HEK293 (cell line): Measurements from ENCODE around the gene PA2G4.

Experiments used
- CTCF ChIA-PET: fragments of 350-600 bp; formaldehyde crosslinking; extraction: SDS; loops from one replicate; lab custom pipeline; 2021; ENCODE audit warnings: antibody characterized with exemption; lab: Yijun Ruan, JAX
- POLR2A ChIA-PET: fragments of 300-600 bp; formaldehyde crosslinking; extraction: SDS; loops from one replicate; lab custom pipeline; 2020; ENCODE audit warnings: antibody characterized with exemption, inconsistent platforms; lab: Yijun Ruan, JAX
- H3K27ac ChIP-seq: fragments of 200-500 bp; sonication (Bioruptor generic); 2 replicates; pipeline ENCODE4 v1.5.1; 2014; ENCODE audit warnings: low read depth, low read length, control low read depth, inconsistent platforms; ENCODE audit errors: extremely low read depth
- H3K36me3 ChIP-seq, 2 experiments: fragments of 200-500 bp in 1 of 2; sonication (Bioruptor generic) in 1 of 2; 1 replicate in 1 of 2; 2 replicates in 1 of 2; pipeline ENCODE4 v1.5.1; 2014 to 2017; ENCODE audit warnings: inconsistent platforms in 2 of 2, low read length in 2 of 2; ENCODE audit not compliant: control insufficient read depth in 2 of 2, insufficient read depth in 1 of 2
- H3K4me1 ChIP-seq: fragments of 200-500 bp; sonication (Bioruptor generic); 2 replicates; pipeline ENCODE4 v1.5.1; 2014; ENCODE audit warnings: mild to moderate bottlenecking, low read length, inconsistent platforms; ENCODE audit not compliant: control insufficient read depth, insufficient read depth
- H3K4me3 ChIP-seq: 2 replicates; pipeline ENCODE4 v1.5.1; 2011; ENCODE audit warnings: low read depth, mild to moderate bottlenecking, control low read depth, low read length, moderate library complexity
- H3K9me3 ChIP-seq: fragments of 200-500 bp; sonication (Bioruptor generic); 2 replicates; pipeline ENCODE4 v1.5.1; 2014; ENCODE audit warnings: low read depth, low read length, inconsistent platforms; ENCODE audit not compliant: control insufficient read depth, insufficient read depth
- BCL11A ChIP-seq: fragments of 450-650 bp; formaldehyde crosslinking; IDR thresholded peaks from 2 replicates; pipeline ENCODE4 v1.5.1; 2016; ENCODE audit warnings: low read depth, missing biosample characterization, missing genetic modification characterization
- EGR2 ChIP-seq: fragments of 450-650 bp; formaldehyde crosslinking; IDR thresholded peaks from 2 replicates; pipeline ENCODE4 v1.5.1; 2016; ENCODE audit warnings: low read depth, missing biosample characterization, missing genetic modification characterization
- GLIS1 ChIP-seq: fragments of 450-650 bp; formaldehyde crosslinking; IDR thresholded peaks from 2 replicates; pipeline ENCODE4 v1.5.1; 2016; ENCODE audit warnings: missing biosample characterization, missing genetic modification characterization
- KLF16 ChIP-seq: fragments of 450-650 bp; formaldehyde crosslinking; IDR thresholded peaks from 2 replicates; pipeline ENCODE4 v1.5.1; 2017; ENCODE audit warnings: missing biosample characterization, missing genetic modification characterization
- KLF9 ChIP-seq: fragments of 450-650 bp; formaldehyde crosslinking; IDR thresholded peaks from 2 replicates; pipeline ENCODE4 v1.5.1; 2016; ENCODE audit warnings: missing biosample characterization, missing genetic modification characterization, low read depth
- PATZ1 ChIP-seq: fragments of 450-650 bp; formaldehyde crosslinking; IDR thresholded peaks from 2 replicates; pipeline ENCODE4 v1.5.1; 2016; ENCODE audit warnings: missing biosample characterization, missing genetic modification characterization
- ZBTB1 ChIP-seq: fragments of 450-650 bp; formaldehyde crosslinking; IDR thresholded peaks from 2 replicates; pipeline ENCODE4 v1.5.1; 2016; ENCODE audit warnings: missing biosample characterization, missing genetic modification characterization
- ZNF274 ChIP-seq, 2 experiments: fragments of 200-500 bp in 1 of 2; fragments of 450-650 bp in 1 of 2; sonication (Bioruptor generic) in 1 of 2; formaldehyde crosslinking in 1 of 2; IDR thresholded peaks; 2 replicates each; pipeline versions ENCODE4 v1.5.1 to v1.6.1; 2014 to 2016; ENCODE audit warnings: borderline replicate concordance in 1 of 2, inconsistent platforms in 1 of 2, low read length in 1 of 2, missing biosample characterization in 1 of 2, missing genetic modification characterization in 1 of 2
- ZNF335 ChIP-seq: fragments of 450-650 bp; formaldehyde crosslinking; conservative IDR thresholded peaks from 2 replicates; pipeline ENCODE4 v1.5.1; 2016; ENCODE audit warnings: missing biosample characterization, missing genetic modification characterization
- ZNF501 ChIP-seq: fragments of 450-650 bp; formaldehyde crosslinking; IDR thresholded peaks from 2 replicates; pipeline ENCODE4 v1.5.1; 2016; ENCODE audit warnings: missing biosample characterization, missing genetic modification characterization
- ZNF514 ChIP-seq: fragments of 450-650 bp; formaldehyde crosslinking; IDR thresholded peaks from 2 replicates; pipeline ENCODE4 v1.5.1; 2016; ENCODE audit warnings: missing biosample characterization, missing genetic modification characterization
- ZNF600 ChIP-seq: fragments of 450-650 bp; formaldehyde crosslinking; IDR thresholded peaks from 2 replicates; pipeline ENCODE4 v1.5.1; 2016; ENCODE audit warnings: missing biosample characterization, missing genetic modification characterization
- ZNF624 ChIP-seq: fragments of 450-650 bp; formaldehyde crosslinking; IDR thresholded peaks from 2 replicates; pipeline ENCODE4 v1.5.1; 2017; ENCODE audit warnings: missing biosample characterization, missing genetic modification characterization
- ZNF654 ChIP-seq: fragments of 450-650 bp; formaldehyde crosslinking; IDR thresholded peaks from 2 replicates; pipeline ENCODE4 v1.5.1; 2016; ENCODE audit warnings: low read depth, missing biosample characterization, missing genetic modification characterization
- ZNF747 ChIP-seq: fragments of 450-650 bp; formaldehyde crosslinking; IDR thresholded peaks from 2 replicates; pipeline ENCODE4 v1.5.1; 2016; ENCODE audit warnings: missing biosample characterization, missing genetic modification characterization
- ZSCAN5A ChIP-seq: fragments of 450-650 bp; formaldehyde crosslinking; IDR thresholded peaks from 2 replicates; pipeline ENCODE4 v1.5.1; 2016; ENCODE audit warnings: missing biosample characterization, missing genetic modification characterization
- TF ChIP-seq, protein P1 (sequence below): fragments of 450-650 bp; formaldehyde crosslinking; conservative IDR thresholded peaks from 2 replicates; pipeline ENCODE4 v1.5.1; 2016; ENCODE audit warnings: low read depth, missing biosample characterization, missing genetic modification characterization
- TF ChIP-seq, protein P2 (sequence below): fragments of 450-650 bp; formaldehyde crosslinking; IDR thresholded peaks from 2 replicates; pipeline ENCODE4 v1.5.1; 2016; ENCODE audit warnings: missing biosample characterization, missing genetic modification characterization
- TF ChIP-seq, protein P3 (sequence below): fragments of 450-650 bp; formaldehyde crosslinking; IDR thresholded peaks from 2 replicates; pipeline ENCODE4 v1.5.1; 2016; ENCODE audit warnings: missing biosample characterization, missing genetic modification characterization, borderline replicate concordance

The PA2G4 gene

DNA sequence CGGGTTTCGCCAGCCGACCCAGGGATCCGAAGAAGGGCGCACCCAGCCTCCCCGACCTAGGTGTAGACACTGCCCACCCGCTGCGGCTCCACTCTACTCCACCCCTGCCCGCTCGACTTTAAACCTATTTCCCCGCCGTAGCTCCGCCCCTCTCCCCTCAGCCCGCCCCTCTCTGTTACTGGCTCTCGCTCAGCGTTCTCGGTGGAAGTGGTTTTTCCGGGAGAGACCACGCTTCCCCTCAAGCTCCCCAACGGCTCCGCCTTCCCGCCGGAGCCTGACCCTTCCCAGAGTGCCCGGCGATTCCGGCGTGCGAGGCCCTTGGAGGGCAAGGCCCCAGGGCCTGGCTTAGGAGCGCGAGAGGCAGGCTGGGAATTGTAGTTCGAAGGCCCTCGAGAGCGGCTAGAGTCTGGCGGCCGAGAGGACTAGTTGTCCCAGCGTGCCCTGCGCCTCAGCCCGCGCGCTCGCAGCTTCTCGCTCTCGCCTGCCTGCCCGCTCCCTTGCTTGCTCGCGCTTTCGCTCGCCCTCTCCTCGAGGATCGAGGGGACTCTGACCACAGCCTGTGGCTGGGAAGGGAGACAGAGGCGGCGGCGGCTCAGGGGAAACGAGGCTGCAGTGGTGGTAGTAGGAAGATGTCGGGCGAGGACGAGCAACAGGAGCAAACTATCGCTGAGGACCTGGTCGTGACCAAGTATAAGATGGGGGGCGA, at the start of gene PA2G4:
PA2G4 (plus strand) TSS at position 451 of the 706 bp plus-strand sequence; CDS start at position 630, 179 bp downstream.
- H3K36me3 ChIP-seq: peaks cover 25 to 53% of the 10 kb centered on the region in 2 experiments
- CTCF ChIA-PET: interaction anchor here (0.7 to 4.7 kb wide), 12 partner anchors 9 to 736 kb away, joined by 3 to 27 read pairs (median 4); partner anchors contain the start of genes ERBB3, RNF41, RPL41 and SMARCC2
- TF ChIP-seq ZNF501 (tag by site-specific recombination): peak; percentile 81
- TF ChIP-seq ZNF747 (tag by site-specific recombination): no peak
- TF ChIP-seq ZNF654: no peak
- TF ChIP-seq KLF9: peak; percentile 50; the same call in 1 of the 2 replicates
- TF ChIP-seq, protein P1, sequence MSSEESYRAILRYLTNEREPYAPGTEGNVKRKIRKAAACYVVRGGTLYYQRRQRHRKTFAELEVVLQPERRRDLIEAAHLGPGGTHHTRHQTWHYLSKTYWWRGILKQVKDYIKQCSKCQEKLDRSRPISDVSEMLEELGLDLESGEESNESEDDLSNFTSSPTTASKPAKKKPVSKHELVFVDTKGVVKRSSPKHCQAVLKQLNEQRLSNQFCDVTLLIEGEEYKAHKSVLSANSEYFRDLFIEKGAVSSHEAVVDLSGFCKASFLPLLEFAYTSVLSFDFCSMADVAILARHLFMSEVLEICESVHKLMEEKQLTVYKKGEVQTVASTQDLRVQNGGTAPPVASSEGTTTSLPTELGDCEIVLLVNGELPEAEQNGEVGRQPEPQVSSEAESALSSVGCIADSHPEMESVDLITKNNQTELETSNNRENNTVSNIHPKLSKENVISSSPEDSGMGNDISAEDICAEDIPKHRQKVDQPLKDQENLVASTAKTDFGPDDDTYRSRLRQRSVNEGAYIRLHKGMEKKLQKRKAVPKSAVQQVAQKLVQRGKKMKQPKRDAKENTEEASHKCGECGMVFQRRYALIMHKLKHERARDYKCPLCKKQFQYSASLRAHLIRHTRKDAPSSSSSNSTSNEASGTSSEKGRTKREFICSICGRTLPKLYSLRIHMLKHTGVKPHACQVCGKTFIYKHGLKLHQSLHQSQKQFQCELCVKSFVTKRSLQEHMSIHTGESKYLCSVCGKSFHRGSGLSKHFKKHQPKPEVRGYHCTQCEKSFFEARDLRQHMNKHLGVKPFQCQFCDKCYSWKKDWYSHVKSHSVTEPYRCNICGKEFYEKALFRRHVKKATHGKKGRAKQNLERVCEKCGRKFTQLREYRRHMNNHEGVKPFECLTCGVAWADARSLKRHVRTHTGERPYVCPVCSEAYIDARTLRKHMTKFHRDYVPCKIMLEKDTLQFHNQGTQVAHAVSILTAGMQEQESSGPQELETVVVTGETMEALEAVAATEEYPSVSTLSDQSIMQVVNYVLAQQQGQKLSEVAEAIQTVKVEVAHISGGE (tag by site-specific recombination): 0 out of 2 replicates have a peak, but pooled peaks have one; percentile 59
- peak; percentile 29 for TF ChIP-seq ZNF600 (tag by site-specific recombination)
- TF ChIP-seq BCL11A (tag by site-specific recombination): peak; percentile 78; the same call in 1 of the 2 replicates
- TF ChIP-seq ZNF514 (tag by site-specific recombination): no peak
- peak; percentile 98; the same call in 1 of the 2 replicates for TF ChIP-seq ZNF335 (tag by site-specific recombination)
- no peak for TF ChIP-seq EGR2 (tag by site-specific recombination)
- no peak for TF ChIP-seq ZNF624 (tag by site-specific recombination)
- peak; percentile 86 for TF ChIP-seq GLIS1 (tag by site-specific recombination)
- TF ChIP-seq KLF16 (tag by site-specific recombination): peak; percentile 50; the same call in 1 of the 2 replicates
- TF ChIP-seq ZBTB1 (tag by site-specific recombination): no peak
- TF ChIP-seq ZNF274 (IDR thresholded peaks at IDR 0.05; ENCODE audit: low read length): no peak
- no peak for TF ChIP-seq ZNF274 (tag by site-specific recombination; IDR thresholded peaks at IDR 0.05; ENCODE audit: borderline replicate concordance)
- TF ChIP-seq, protein P2, sequence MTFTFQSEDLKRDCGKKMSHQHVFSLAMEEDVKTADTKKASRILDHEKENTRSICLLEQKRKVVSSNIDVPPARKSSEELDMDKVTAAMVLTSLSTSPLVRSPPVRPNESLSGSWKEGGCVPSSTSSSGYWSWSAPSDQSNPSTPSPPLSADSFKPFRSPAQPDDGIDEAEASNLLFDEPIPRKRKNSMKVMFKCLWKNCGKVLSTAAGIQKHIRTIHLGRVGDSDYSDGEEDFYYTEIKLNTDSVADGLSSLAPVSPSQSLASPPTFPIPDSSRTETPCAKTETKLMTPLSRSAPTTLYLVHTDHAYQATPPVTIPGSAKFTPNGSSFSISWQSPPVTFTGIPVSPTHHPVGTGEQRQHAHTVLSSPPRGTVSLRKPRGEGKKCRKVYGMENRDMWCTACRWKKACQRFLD (tag by site-specific recombination): no peak
- TF ChIP-seq PATZ1 (tag by site-specific recombination): peak; percentile 85
- no peak for TF ChIP-seq ZSCAN5A (tag by site-specific recombination)
- TF ChIP-seq, protein P3, sequence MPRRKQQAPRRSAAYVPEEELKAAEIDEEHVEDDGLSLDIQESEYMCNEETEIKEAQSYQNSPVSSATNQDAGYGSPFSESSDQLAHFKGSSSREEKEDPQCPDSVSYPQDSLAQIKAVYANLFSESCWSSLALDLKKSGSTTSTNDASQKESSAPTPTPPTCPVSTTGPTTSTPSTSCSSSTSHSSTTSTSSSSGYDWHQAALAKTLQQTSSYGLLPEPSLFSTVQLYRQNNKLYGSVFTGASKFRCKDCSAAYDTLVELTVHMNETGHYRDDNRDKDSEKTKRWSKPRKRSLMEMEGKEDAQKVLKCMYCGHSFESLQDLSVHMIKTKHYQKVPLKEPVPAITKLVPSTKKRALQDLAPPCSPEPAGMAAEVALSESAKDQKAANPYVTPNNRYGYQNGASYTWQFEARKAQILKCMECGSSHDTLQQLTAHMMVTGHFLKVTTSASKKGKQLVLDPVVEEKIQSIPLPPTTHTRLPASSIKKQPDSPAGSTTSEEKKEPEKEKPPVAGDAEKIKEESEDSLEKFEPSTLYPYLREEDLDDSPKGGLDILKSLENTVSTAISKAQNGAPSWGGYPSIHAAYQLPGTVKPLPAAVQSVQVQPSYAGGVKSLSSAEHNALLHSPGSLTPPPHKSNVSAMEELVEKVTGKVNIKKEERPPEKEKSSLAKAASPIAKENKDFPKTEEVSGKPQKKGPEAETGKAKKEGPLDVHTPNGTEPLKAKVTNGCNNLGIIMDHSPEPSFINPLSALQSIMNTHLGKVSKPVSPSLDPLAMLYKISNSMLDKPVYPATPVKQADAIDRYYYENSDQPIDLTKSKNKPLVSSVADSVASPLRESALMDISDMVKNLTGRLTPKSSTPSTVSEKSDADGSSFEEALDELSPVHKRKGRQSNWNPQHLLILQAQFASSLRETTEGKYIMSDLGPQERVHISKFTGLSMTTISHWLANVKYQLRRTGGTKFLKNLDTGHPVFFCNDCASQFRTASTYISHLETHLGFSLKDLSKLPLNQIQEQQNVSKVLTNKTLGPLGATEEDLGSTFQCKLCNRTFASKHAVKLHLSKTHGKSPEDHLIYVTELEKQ (tag by site-specific recombination): no peak

More for the DNA sequence above, at the start of gene PA2G4:
- Histone ChIP-seq H3K4me3 (peak within 1 kb of the TSS; percentile 82), H3K9me3 (no peaks in the 10 kb centered on the region), H3K27ac (peak within 1 kb of the TSS; percentile 90), H3K4me1 (0 out of 2 replicates have a peak, but pooled peaks cover 2% of the 10 kb centered on the region)
- POLR2A ChIA-PET: interaction anchor here (0.6 to 3.9 kb wide), 33 partner anchors 8 to 366 kb away, joined by 3 to 165 read pairs (median 6); partner anchors contain the start of genes ANKRD52, CNPY2, CS and ERBB3
